ENCODE measurements around the gene BCO2. TPM values are rescaled to one million over a fixed set of nuclear protein-coding genes. Genes with fewer than 3 reads are reported as not detected.

BCO2 gene
- total RNA-seq, 1 experiment from 2014 or later = 1.4 TPM

- no peak for DNase-seq (ENCODE audit: low read depth, low spot score)
- in situ Hi-C loops (cut with HindIII; ENCODE audit: low pct_unique_long_range_greater_than_20kb, low sequenced_read_pairs) = no loop called here
These were observed 90.5 kb downstream of the BCO2 start for GRCh38 chr11:112265659-112266409.

GRCh38 chr11:112266410-112266778, 91.1 kb downstream of the BCO2 start:
- DNase-seq (ENCODE audit: low read depth, low spot score) = no peak
- in situ Hi-C loops (cut with HindIII; ENCODE audit: low pct_unique_long_range_greater_than_20kb, low sequenced_read_pairs) = no loop called here

GRCh38 chr11:112267188-112267591, 91.9 kb downstream of the BCO2 start:
- no peak for DNase-seq (ENCODE audit: low read depth, low spot score)
- in situ Hi-C loops (cut with HindIII; ENCODE audit: low pct_unique_long_range_greater_than_20kb, low sequenced_read_pairs) = no loop called here

- DNase-seq (ENCODE audit: low read depth, low spot score) = no peak
- in situ Hi-C loops (cut with HindIII; ENCODE audit: low pct_unique_long_range_greater_than_20kb, low sequenced_read_pairs) = no loop called here
These were observed 93.1 kb downstream of the BCO2 start for GRCh38 chr11:112268406-112268805.

Small RNA genes within 50 kb of the gene (small RNA-seq; reads per million reads assigned to genes)
- 0 reads per million in 2 experiments for gene MRPS36P4

Other genes starting within 250 kb of the BCO2 start
- gene DIXDC1, start 238.2 kb upstream of the BCO2 start, total RNA-seq (2014; rRNA removed; shearing (Covaris generic)) = 5.3 and 5.4 TPM in 2 replicates
- gene DLAT, start 150.1 kb upstream of the BCO2 start, total RNA-seq (2014; rRNA removed; shearing (Covaris generic)) = 50.2 and 51.1 TPM in 2 replicates
- gene PIH1D2, start 101.5 kb upstream of the BCO2 start, total RNA-seq (2014; rRNA removed; shearing (Covaris generic)) = 1.1 TPM in 2 replicates
- gene NKAPD1, start 101.2 kb upstream of the BCO2 start, total RNA-seq (2014; rRNA removed; shearing (Covaris generic)) = 21.6 and 24.1 TPM in 2 replicates
- gene TIMM8B, start 88.8 kb upstream of the BCO2 start, total RNA-seq (2014; rRNA removed; shearing (Covaris generic)) = 73.0 and 82.7 TPM in 2 replicates
- gene SDHD, start 88.6 kb upstream of the BCO2 start, total RNA-seq (2014; rRNA removed; shearing (Covaris generic)) = 169 and 200 TPM in 2 replicates
- 0.71 and 1.3 TPM in 2 replicates for gene IL18, start 11.4 kb upstream of the BCO2 start, total RNA-seq (2014; rRNA removed; shearing (Covaris generic))
- 0.43 and 0.48 TPM in 2 replicates for gene TEX12, start 8.1 kb upstream of the BCO2 start, total RNA-seq (2014; rRNA removed; shearing (Covaris generic))
- 46.1 and 59.4 TPM in 2 replicates for gene PTS, start 50.9 kb downstream of the BCO2 start, total RNA-seq (2014; rRNA removed; shearing (Covaris generic))
- gene PLET1, start 85.3 kb downstream of the BCO2 start, total RNA-seq (2014; rRNA removed; shearing (Covaris generic)) = not detected in 2 replicates